Esophagus (tissue), 2 donors: ENCODE measurements around the gene RIPK1. TPM values are rescaled to one million over a fixed set of nuclear protein-coding genes. Genes with fewer than 3 reads are reported as not detected.
"Not testable (repeated sequence)": the region's sequence is repeated elsewhere in the genome, so short reads cannot be mapped to it uniquely, and the experiment has no call there.

Source experiments
- H3K27ac ChIP-seq, 2 donors: one replicate each; pipeline ENCODE4 v1.5.1; 2013; ENCODE audit warnings: low read depth in 2 of 2, mild to moderate bottlenecking in 2 of 2, inconsistent platforms in 1 of 2, low read length in 1 of 2, moderate library complexity in 1 of 2
- H3K27me3 ChIP-seq, 2 donors: one replicate each; pipeline ENCODE4 v1.6.1; 2013; ENCODE audit warnings: low read length in 2 of 2, control low read depth in 1 of 2, mild to moderate bottlenecking in 1 of 2; ENCODE audit not compliant: insufficient read depth in 2 of 2, control insufficient read depth in 1 of 2
- H3K36me3 ChIP-seq, 2 donors: one replicate each; pipeline ENCODE4 v1.6.1; 2013; ENCODE audit warnings: low read length in 1 of 2; ENCODE audit not compliant: control insufficient read depth in 2 of 2, insufficient read depth in 2 of 2
- H3K4me1 ChIP-seq, 2 donors: one replicate each; pipeline ENCODE4 v1.6.1; 2013; ENCODE audit warnings: low read length in 1 of 2; ENCODE audit not compliant: control insufficient read depth in 2 of 2, insufficient read depth in 2 of 2
- H3K4me3 ChIP-seq, 2 donors: one replicate each; pipeline ENCODE4 v1.5.1; 2013; ENCODE audit warnings: low read length in 2 of 2, mild to moderate bottlenecking in 2 of 2, low read depth in 1 of 2, moderate library complexity in 1 of 2
- H3K9me3 ChIP-seq, 2 donors: one replicate each; pipeline ENCODE4 v1.6.1; 2013; ENCODE audit warnings: mild to moderate bottlenecking in 2 of 2, low read depth in 1 of 2, low read length in 1 of 2, moderate library complexity in 1 of 2; ENCODE audit not compliant: control insufficient read depth in 2 of 2, insufficient read depth in 1 of 2
- WGBS, 2 donors: extraction: QIAGEN DNeasy Blood & Tissue Kit; methylation state at CpG; one replicate each; pipeline ENCODE4 v1.1.7; 2013; 5-methylcytosine and 5-hydroxymethylcytosine counted together
- polyA plus RNA-seq, 2 donors: library from polyadenylated mRNA; stranded (reverse); fragments of 200-250 nt; gene quantifications; one replicate each; pipeline ENCODE4 v1.2.3, GENCODE V29; 2013
- donor health status: healthy with polysubstance abuse.
- donor health status: Bipolar disorder and iron deficiency.

RIPK1 gene
- polyA plus RNA-seq, result 10 to 100 TPM; 11.1 to 13.3 TPM

DNA sequence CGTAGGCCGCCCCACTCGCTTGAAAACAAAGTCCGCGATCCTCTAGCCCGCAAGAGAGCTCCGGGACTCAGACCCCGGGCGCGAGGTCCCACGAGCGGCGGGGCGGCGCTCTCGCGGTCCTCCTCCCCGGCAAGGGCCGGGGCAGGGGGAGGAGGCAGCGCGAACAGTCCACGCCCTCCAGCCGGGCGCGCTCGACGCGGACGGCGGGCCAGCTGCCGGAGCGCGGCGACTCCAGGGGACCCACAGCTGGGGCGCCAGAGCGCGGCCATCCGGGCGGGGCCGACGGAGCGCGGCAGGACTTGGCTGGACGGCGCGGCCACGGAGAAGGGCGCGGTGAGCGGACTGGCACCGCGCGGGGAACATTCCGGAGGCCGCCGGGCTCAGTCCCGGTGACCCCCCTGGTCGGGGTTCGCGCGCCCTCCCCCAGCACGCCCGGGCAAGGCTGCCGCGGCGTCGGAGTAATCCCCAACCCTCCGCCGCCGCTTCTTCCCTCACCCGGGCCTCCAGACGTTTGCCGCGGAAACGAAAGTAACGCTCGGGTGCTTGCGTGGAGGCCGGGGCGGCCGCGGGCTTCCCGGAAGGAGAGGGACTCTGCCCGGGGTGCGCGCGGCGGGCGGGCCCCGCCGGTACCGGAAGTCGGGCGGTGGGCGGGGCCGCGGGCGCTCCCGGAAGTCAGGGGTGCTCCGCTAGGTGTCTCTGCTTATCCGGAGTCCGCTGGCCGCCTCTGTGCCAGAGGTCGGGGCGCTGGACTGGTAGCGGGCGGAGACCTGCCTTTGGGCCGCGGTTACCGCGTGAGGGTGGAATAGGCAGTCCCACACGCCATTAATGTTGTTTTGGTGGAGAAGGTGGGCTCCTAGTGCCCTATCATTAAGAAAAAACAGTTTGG is at the start of gene RIPK1:
Gene RIPK1 (plus strand): TSS at position 166 of the 886 bp plus-strand sequence. CDS start 8,330 bp downstream, outside the sequence.
- H3K27me3 ChIP-seq, result no peaks in the 10 kb centered on the region
- H3K36me3 ChIP-seq, result peaks cover 0 to 4% of the 10 kb centered on the region in 2 donors
- H3K4me1 ChIP-seq, result no peaks in the 10 kb centered on the region
- WGBS, 2 donors, result 1% methylated on average over 88 to 112 of the region's 112 CpGs
- no peaks in the 10 kb centered on the region for H3K9me3 ChIP-seq
- peak within 1 kb of the TSS; percentile 99 for H3K27ac ChIP-seq
- peak within 1 kb of the TSS; percentile 59 to 78 for H3K4me3 ChIP-seq

DNA sequence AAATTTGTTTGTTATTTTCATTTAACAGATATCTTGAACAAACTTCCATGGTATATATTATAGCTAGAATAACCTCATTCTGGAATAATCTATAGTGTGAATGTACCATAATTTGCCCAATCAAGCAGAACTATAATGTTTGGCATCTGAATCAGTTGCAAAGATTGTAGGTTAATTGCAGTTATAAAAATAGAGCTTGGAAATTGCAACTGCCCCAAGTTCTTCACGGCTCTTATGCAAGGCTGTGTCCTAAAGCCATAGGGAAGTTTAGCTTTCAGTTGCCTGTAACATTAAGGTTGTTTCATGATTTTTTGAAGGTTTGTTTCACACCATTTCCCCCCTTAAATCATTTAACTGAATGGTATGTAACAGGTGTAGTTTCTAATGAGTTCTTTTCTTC is 49.2 kb upstream of the RIPK1 start:
- H3K4me1 ChIP-seq, result peaks cover 0 to under 1% of the 10 kb centered on the region in 2 donors
- no peak overlapping the region for H3K4me3 ChIP-seq
- H3K36me3 ChIP-seq, result peaks cover 0 to 21% of the 10 kb centered on the region in 2 donors
- no peaks in the 10 kb centered on the region for H3K9me3 ChIP-seq
- H3K27me3 ChIP-seq, result no peaks in the 10 kb centered on the region
- 77 to 81% methylated on average over 1 of the region's 1 CpG for WGBS, 2 donors
- H3K27ac ChIP-seq, result no peak overlapping the region

DNA sequence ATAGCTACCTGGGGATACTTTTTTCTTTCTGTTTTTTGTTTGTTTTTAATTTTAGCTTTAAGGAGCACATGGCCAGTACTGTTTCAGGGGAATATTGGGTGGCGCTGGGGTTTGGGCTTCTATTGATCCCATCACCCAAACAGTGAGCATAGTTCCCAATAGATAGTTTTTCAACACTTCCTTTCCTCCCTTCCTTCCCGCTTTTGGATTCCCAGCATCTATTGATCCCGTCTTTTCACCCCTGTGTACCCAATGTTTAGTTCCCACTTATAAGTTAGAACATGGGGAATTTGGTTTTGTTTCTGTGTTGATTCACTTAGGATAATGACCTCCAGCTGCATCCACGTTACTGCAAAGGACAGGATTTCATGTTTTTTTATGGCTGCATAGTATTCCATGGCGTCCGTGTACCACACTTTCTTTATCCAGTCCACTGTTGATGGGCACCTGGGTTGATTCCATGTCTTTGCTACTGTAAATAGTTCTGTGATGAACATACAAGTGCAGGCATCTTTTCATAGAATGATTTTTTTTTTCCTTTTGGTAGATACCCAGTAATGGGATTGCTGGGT is 48.5 kb upstream of the RIPK1 start:
- no peak overlapping the region for H3K27ac ChIP-seq
- WGBS, 2 donors, result 93% methylated on average over 6 of the region's 6 CpGs
- no peak overlapping the region for H3K4me3 ChIP-seq
- H3K9me3 ChIP-seq, result no peaks in the 10 kb centered on the region
- no peaks in the 10 kb centered on the region for H3K4me1 ChIP-seq
- H3K36me3 ChIP-seq, result peaks cover 0 to 18% of the 10 kb centered on the region in 2 donors
- H3K27me3 ChIP-seq, result no peaks in the 10 kb centered on the region

DNA sequence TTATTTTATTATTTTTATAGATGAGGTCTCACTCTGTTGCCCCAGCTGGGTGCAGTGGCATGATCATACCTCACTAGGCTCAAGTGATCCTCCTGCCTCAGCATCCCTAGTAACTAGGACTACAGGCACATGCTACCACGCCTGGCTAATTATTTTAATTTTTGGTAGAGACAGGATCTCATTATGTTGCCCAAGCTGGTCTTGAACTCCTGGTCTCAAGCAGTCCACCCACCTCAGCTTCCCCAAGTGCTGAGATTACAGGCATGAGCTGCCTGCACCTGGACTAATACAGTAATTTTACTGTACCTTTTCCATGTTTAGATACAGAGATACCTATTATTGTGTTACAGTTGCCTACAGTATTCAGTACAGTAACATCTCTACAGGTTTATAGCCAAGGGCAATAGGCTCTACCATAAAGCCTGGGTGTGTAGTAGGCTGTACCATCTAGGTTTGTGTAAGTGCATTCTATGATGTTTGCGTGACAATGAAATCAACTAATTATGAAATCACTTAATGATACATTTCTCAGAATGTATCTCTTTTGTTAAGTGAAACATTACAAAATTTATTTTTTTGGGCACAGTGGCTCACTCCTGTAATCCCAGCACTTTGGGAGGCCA is 47.2 kb upstream of the RIPK1 start:
- H3K4me1 ChIP-seq, H3K4me3 ChIP-seq, H3K9me3 ChIP-seq, H3K27me3 ChIP-seq, H3K36me3 ChIP-seq, H3K27ac ChIP-seq: not testable (repeated sequence)
- WGBS, 2 donors, result 94 to 95% methylated on average over 2 of the region's 2 CpGs

DNA sequence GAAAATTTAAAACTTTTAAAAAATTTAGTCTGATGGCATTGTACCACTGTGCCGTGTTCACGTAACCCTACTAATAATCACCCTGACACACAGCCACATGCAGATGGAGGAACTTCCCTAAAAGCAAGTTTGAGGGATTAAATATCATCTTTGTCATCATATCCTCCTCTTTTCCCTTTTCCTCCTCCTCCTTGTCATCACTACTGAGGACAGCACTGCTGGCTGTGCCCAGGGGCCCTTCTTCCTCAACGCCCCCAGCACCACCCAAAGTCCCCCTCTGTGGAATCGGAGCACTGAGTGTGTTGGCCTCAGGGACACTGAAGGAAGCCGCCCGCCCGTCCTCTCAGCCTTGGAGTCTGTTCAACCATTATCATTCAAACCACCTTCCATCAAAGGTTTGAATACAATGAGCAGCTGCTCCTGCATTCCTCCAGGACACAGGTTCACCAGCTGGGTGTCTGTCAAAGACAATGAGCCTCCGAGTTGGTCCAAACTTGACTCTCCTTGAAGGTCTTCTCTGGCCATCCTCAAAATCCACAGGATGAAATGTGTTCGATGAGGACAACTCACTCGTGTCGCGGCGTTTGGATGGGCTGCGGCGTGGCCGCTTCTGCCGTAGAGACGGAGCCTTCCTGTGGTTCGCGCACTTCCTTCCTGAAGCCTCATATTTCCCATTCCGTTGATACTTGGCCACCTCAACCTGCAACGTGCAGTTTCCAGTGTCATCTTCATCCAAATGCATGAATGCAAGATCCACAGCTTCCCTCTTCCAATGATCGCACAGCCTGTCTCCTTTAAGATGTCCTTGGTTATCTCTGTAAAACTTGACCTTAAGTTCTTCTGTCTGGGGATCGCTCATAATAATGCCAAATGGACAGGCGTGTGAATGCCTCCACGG is 45.3 kb upstream of the RIPK1 start:
- Histone ChIP-seq H3K36me3 (peaks cover 0 to 2% of the 10 kb centered on the region in 2 donors), H3K4me3 (peak overlapping the region; percentile 32 to 63), H3K9me3 (no peaks in the 10 kb centered on the region), H3K4me1 (no peaks in the 10 kb centered on the region), H3K27ac (peak overlapping the region; percentile 68 to 99), H3K27me3 (no peaks in the 10 kb centered on the region)
- 39 to 45% methylated on average over 26 of the region's 26 CpGs for WGBS, 2 donors

DNA sequence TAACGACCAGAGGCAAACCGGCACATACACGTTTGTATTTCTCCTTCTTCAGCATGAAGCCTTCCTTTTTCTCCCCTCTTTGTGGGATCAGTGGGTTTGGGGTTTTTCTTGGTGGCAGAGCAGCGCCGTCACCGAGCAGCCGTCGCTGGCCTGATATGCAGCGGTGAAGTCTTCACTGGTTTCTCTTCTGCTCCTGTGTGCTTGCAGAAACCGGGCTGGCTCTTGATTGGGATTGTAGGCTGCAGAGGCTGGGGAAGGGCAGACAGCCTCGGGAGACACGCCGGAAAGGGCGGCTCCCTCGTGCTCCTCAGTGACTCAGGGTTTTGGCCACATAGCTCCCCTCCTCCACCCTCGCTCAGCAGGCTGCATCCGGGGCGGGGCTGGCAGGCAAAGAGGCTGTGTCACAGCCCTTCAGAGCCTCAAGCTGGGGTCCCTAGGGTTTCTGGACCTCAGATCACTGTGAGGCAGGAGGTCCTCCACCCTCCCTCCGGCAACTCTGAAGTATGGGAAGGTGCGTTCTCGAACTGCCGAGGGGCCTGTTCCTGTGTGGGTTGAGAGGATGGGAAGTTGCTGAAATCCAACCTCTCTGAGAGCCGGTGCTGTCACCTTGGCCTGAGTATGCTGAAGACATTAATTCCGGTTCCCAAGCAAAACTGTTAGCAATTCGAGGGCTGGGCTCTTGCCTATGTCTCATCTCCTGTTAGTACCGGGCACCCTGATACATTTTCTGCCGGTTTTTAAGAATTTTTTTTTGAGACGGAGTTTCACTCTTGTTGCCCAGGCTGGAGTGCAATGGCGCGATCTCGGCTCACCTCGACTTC is 44.4 kb upstream of the RIPK1 start:
- peak overlapping the region; percentile 68 to 99 for H3K27ac ChIP-seq
- H3K36me3 ChIP-seq, result peaks cover 0 to 2% of the 10 kb centered on the region in 2 donors
- H3K4me1 ChIP-seq, result no peaks in the 10 kb centered on the region
- WGBS, 2 donors, result 26 to 33% methylated on average over 32 of the region's 32 CpGs
- H3K9me3 ChIP-seq, result no peaks in the 10 kb centered on the region
- no peaks in the 10 kb centered on the region for H3K27me3 ChIP-seq
- H3K4me3 ChIP-seq, result peak overlapping the region; percentile 32 to 63

DNA sequence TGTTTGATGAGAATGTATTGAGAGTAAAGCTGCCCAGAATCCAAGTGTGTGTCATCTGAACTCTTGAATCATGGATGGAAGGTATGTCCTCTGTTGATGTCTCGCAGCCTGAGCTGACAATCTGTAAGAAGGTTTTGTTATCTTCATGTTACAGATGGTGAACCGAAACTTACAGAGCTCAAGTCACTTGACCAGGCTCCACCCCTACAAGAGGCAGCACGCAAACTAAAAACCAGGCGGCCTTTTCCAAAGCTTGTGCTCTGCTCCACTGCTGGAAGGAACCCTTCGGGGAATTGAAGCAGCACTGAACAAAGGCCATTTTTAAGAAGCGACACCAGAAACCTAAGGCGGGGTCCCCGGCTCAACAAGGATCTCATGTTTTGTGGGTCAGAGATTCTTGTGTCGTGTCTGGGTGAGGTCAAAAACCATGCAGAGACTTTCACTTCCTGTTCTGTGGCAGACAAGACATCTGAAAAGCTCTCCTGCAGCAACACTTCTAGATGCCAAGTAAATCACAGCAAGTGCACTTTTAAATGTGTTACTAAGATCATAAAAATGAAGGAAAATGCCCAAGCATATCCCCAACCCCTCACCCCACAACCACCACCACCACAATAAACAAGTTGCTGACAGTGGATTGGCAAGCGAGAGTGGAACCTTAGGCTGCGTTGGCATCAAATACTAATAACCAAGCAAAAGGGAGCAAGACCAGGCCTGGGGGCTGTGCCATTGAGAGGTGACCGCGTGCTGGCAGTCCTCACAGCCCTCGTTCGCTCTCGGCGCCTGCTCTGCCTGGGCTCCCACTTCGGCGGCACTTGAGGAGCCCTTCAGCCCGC is 41.3 kb upstream of the RIPK1 start:
- Histone ChIP-seq H3K4me1 (no peaks in the 10 kb centered on the region), H3K27me3 (no peaks in the 10 kb centered on the region), H3K4me3 (no peak overlapping the region), H3K36me3 (no peaks in the 10 kb centered on the region), H3K9me3 (no peaks in the 10 kb centered on the region), H3K27ac (no peak overlapping the region)
- WGBS, 2 donors, result 84 to 87% methylated on average over 20 of the region's 20 CpGs

DNA sequence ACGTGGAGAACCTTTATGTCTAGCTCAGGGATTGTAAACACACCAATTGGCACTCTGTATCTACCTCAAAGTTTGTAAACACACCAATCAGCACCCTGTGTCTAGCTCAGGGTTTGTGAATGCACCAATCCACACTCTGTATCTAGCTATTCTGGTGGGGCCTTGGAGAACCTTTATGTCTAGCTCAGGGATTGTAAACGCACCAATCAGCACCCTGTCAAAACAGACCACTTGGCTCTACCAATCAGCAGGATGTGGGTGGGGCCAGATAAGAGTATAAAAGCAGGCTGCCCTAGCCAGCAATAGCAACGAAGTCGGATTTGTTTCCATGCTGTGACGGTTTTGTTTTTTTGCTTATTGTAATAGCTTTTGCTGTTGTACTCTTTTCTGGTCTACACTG is 40.1 kb upstream of the RIPK1 start:
- H3K9me3 ChIP-seq, H3K4me1 ChIP-seq, H3K27ac ChIP-seq, H3K36me3 ChIP-seq, H3K27me3 ChIP-seq, H3K4me3 ChIP-seq: not testable (repeated sequence)
- 75 to 77% methylated on average over 5 of the region's 5 CpGs for WGBS, 2 donors
